Measurements from ENCODE around the gene ABCF2.

The ABCF2 gene

DNA sequence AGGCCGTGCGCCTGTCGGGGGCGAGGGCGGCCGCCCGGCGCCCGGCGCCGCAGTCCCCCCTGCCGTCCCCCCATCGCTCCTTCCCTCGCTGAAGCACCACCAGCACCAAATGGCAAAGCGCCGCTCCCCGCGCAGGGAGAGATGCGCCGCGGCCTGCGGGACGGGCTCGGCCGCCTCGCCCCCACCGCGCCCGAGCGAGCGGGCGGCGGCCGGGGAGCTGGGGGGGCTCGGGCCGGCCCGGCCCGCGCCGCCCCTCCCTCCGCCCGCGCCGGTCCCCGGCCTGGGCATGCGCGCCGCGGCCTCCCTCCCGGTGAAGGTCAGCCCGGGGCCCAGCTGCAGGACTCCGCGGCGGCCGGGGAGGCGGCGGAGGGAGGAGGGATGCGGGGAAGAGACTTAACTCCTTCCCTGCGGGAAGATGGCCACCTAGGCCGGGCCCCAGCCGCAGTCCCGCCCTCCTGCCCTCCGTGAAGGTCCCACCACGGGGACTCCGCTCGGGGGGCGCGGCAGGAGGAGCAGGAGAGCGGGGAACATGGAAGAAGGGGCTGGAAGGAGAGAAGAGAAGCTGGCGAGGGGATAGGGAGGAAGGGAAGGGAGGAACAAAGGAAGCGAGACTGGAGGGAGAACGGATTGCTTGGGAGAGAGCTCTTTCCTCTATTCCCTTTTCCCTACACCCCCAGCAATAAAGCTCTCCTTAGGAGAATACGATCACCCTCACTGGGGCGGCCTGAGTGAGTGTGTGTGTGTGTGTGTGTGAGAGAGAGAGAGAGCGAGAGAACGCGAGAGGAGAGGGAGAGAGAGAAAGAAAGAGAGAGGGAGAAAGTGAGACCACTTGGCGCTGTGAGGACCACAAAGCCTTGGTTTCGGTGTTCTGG lies 24.9 kb upstream of the ABCF2 start:
- DNase-seq, result no peak

DNA sequence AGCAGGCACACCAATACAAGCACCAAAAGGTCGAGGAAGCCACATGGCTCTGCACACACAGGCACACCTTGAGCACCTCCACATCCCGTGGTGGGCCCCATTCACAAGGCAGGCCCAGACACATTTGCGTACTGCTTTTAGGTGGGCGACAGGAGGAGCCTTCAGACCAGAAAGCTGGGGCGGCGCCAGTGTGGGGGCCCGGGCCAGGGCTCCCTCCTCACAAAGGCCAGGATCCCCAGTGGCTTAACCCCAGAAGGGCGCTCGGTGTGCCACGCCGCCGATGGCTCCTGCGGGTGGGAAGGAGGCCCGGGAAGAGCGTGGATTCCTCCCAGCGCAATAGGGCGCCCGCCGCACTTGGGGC lies 24.3 kb upstream of the ABCF2 start:
- no peak for DNase-seq

DNA sequence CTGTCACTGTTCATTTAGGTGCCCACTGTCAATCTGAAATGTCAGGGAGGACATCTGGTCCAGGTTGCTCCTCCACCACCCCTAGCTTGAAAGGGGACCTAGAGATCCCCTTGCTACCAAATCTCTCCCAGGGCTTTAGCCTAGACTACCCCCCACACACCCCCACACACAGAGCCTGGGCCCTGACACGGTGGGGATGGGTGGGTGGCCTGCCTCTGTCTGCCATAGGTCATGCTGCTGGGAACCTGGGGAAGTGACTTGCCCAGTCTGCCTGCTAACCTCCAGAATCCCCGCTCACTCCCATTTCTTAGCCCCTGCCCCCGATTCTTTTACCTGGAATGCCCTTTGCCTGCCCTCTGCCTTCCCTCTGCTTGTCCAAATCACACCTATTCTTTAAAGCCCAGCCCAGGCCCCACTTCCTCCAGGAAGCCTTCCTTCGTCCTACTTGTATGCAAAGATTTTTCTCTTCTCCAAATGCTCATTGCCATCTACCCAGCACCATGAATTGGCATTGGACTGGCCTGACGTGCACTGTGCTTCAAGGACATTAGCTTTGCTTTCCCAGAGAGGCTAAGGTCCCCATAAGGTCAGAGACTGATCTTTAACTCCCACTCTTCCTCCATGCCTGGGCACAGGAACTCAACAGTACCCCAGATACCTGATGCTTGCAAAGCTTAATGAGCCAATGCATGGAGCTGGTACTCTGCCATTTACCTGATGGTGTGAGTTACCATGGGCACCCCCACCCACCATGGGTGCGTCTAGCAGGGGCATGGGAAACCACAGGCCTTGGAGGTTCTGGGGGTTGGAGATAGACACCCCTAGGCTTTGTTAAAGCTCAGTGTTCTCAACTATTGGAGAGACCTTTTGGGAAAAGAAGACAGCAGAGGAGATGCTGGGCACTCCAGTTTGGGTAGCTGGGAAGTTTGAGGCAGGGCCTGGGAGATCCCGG lies 23.5 kb upstream of the ABCF2 start:
- DNase-seq, result no peak

DNA sequence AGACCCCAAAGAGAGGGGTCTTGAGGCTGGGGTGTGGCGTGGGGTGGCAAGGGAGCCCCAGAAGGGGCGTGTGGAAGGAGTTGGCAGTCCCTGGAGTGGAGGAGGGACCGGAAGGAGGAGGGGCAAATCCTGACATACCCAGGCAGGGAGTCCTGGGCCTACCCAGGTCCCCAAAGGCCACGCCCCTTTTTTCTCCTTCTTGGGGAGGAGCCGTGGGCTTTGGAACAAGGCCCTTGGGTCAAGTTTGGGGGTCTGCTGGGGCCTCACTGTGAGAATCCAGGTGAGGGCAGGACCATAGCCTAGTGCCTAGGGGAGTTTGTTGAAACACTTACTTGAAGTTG lies 22.7 kb upstream of the ABCF2 start:
- no peak for DNase-seq

DNA sequence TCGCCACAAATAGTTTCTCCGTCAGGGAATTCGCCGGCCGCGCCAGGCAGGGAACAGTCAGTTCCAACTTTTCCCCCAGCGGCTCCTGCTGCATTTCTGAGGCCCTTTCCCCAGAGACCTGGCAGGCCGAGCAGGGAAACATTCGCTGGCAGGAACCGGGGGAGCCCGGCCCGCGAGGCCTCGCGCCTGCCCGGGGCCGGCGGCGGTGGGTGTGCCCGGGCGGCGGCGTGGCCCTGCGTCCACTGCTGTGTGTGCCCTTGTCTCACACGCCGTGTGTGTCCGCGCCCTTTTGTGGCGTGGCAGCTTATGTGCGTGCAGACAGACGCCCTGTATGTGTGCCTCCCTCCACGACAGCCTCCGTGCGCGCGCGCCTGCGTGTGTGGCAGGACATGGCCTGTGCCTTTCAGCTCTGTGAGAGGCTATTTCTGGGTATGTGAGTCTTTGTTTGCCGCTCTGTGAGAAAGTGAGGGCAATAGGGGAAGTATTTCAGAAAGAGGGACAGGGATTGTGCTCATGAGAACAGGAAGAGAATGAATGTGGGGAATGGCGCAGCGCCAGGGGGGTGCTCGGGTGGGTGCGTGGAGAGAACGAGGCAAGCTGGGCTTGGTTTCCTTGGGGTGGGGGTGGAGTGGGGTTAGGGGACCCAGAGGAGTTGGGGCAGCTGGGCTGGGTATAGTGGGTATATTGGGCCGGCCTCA lies 22.2 kb upstream of the ABCF2 start:
- DNase-seq, result peak; percentile 36

DNA sequence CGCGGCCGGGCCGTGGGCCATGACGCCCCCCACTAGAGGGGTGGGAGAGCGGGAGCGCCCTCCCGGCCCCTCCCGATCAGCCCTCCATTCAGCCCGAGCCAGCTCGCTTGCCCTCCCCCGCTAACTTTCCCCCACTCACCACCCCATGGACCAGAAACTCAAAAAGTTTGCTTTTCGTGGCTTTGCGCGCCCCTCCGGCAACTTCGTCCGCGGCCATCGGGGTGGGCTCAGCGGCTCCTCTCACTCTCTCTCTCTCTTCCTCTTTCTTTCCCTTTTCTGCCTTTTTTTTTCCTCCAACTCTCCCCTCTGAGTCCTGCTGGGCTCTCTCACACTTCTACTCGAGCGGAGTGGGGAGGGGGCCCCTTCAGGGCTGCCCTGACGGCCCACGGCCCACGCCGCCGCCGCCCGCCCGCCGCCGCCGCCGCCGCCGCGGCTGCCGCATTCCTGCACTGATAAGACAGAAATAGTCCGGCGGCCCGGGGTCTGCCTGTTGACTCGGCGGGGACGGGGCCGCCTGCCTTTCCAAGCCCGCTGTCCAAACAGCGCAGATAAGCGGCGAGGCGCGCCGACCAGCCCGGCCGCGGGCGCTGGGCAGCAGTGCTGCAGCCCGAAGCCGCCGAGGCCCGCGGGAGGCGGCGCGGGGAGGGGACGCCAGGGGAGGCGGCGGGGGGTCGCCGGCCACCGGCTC lies 21.5 kb upstream of the ABCF2 start, which contains the start of gene SMARCD3:
Gene SMARCD3, minus strand, starts transcription at position 349 of the 688 bp plus-strand sequence. Its CDS starts 132 bp downstream, at position 217.
- peak; percentile 43 for DNase-seq

DNA sequence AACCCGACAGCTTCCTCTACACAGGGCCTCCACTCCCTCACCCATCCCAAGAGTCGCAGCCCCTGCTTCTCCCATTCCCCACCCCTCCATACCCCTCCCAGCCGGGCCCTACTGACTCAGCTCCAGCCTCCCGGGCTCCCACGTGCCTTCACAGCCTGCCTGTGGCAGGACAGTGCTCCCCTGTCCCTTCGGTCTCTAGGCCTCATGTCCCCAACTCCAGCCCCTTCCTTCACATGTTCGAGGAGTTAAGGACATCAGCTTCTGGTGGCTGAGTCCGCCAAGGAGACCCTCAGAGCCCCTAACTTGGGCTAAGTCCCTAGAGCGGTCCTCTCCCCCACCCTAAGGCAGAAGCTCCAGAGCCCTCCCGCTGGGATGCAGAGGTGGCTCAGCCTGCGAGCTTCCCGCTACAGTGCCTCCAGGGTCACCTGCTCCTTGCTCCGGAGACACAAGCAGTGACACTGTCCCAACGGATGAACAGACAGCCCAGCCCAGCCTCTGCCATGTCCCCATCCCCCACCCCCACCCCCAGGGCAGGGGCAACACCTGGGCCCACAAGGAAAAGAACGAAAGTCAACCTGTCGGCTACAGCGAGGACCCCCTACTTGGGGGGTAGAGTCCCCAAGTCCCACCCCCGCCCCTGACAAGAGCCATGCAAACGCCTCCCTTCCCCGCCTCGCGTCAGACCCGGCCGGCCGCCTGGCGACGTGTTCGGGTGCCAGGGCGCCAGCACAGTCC lies 20.8 kb upstream of the ABCF2 start:
- no peak for DNase-seq

DNA sequence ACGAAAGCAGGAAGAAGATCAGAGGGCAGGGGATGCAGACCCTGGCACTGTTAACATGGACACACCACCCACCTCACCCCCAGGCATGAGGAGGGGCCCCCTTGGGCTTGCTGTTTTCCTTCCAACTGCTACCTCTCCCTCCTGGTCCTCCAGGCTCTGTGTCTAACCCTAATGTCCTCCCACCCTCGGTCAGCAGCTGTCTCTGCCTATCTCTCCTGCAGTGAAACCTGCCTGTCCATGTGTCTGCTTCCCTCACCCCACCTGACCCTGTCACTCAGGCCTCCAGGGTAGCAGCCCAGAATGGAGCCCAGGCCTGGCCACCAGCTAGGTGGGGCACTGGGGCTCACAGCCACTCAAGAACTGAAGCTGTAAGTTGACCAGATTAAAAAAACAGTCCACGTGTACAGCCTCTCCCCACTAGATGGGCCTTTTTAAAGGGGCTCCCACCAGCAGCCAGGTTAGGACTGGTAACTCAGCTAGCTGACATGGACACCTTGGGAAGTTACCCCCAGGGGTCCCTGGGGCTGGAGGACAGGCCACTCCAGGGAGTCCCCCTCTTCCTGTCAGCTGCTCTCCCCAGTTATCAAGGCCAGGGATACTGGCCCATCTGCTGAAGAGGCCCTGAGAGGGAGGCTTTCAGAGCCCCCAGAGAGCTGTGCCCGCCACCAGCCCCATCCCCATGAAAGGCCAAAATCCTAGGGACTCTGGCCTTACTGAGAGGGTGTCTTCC lies 20.0 kb upstream of the ABCF2 start:
- no peak for DNase-seq

DNA sequence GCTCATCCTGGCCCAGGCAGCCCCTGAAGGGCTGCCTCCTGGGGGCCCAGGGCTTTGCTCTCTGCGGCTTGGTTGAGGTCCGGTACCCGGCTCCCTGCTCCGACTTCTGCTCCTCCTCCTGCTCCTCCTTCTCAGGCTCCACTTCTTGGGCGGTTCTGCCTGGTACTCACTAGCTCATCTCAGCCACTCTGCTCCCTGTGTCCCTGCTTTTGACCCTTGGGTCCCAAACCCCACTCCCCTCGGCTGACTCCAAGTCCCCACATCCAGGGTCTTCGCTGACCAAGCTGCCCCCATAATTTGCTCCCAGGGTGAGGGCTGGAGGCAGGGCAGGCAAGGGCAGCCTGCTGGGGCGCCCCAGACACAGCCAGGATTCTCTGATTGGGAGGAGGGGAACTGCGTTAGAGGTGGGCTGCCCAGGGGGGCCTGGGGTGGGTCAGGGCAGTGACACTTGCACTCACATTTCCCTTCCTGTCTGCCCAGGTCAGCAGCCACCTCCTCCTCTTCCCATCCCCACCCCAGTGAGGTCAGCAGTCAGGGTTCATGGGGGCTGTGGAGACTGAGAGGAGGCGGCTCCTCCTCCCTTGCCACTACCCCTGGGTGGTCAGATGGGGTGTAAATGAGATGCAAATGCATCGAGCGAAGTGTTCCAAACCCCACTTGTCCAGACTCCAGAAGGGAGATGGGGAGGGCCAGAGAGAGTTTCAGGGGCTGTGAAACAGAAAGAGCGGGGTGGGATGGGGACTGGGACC lies 19.3 kb upstream of the ABCF2 start:
- no peak for DNase-seq

DNA sequence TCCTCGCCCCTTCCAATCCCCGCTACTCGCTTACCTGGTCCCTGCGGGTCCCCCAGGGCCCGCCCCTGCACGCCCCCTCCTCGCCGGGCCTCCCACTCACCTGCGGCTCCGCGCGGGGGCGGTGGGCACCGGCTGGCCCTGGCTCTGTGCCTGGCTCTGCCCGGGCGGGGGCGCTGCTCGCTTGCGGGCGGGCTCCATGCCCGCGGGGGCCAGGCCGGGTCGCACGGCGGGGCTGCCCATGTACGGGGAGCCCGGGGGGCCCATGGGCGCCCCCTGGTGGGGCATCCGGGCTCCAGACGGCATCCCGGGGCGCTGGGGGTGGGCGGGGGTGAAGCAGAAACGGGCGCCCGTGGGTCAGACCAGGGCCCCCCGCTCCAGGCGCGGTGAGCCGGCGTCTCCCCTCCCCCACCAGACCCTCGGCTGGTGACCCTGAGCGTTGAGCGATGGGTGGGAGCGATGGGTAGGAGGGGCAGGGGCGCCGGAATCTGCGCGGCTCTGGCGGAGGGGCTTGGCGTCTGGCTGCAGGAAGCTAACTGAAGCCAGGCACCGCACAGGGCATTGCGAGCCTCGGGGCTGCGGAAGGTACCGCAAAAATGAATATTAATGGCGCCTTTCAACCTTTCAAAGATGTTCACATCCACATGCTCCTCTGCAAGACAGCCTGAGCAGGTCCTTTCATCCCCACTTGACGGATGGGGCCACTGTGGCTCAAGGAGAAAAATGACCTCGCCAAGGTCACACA lies 18.5 kb upstream of the ABCF2 start:
- peak; percentile 57 for DNase-seq

DNA sequence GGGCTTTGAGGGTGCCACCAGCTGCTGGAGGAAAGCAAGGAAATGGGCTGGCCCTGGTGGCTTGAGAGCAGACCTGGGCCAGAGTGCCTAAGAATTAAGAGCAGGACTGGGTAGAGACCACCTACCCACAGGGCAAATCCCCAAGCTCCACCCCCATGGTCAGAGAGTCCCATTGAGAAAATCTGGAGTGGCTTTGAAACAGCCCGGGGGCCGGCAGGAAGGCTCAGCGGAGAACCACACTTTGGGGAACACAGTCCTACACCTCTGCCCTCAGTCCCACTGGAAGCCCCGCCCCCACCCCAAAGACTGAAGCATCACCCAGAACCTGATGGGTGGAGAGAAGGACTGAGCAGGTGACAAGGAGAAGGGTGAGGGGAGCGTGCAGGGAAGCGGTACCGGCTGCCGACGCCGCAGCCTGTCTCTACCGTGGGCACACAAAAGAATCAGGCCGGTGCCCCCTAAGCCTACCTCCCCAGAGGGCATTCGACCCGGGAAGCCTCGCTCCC lies 17.9 kb upstream of the ABCF2 start:
- no peak for DNase-seq

DNA sequence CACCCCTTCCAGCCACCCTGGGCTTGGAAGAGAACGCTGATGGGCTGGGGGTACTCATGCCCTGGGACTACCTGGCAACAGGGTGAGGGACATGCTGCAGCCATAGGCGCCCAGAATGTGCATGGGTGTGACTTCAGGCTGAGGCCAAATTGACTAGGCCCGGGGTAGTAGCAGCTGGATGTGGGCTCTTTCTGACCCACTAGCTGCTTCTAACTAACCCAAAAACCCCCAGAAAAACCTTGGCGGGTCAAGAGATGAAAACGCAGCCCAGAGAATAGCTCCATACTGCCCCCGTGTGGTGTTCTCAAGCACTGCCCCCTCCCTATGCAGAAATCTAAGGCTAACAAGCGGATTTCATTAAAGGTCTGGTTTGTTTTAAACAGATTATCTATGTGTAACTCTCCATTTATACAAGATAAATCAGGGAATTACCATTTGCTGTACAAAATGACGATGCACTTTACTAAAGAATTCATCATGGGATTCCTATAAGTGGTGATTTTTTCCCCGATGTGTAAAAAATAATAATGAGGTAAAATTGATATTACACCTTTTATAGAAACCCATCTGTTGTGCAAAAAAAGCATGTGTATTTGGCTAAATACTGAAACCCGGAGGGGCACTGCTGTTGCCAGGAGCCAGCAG lies 17.3 kb upstream of the ABCF2 start:
- peak; percentile 46 for DNase-seq

DNA sequence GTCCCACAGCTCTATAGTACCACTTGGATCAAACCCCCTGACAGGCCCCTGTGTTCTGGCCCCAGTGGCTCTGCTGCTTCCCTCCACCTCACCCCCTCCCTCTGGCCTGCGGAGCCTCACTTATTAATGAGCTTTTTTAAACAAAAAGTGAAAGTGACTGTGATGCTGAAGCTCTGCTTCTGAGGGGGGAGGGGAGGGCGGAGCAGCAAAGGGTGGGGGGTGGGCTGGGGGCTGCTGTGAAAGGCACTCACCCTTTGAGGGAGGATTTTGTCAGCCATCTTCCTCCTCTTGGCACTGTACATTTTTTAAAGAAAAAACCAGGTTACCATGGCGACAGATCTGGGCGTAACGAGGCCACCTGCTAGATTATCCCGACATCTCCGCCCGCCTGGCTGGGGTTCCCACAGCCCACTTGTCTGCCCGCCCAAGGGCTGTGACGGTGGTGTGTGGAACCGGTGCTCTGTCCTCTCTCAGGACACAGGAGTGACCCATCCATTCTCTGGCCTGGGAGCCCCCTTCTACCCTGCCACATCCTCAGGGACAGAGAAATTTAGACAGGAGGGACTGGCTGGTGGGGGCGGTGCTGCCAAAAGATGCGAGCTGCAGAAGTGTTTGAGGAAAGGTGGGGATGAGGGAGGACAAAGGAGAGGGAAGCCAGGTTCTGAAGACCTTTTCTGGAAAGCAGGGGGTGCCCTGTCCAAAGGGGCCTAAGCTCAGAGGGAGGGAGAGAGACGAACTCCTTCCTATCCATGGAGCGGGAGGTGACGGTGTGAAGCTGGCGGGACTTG lies 16.6 kb upstream of the ABCF2 start:
- DNase-seq, result no peak

DNA sequence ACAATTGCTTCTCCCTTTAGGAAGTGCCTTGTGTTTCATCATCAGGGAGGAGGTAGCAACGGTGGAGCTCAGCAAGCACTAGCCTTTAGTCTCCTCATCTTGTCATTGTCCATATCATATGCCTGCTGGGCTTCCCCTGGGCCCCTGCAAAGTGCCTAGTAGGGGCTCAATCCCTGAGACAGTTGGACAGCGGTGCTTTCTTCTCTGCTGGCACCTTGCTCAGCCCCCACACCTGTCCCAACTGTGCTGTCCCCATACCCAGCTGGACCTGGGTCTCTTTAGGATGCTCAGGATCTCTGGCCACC lies 16.0 kb upstream of the ABCF2 start:
- no peak for DNase-seq

DNA sequence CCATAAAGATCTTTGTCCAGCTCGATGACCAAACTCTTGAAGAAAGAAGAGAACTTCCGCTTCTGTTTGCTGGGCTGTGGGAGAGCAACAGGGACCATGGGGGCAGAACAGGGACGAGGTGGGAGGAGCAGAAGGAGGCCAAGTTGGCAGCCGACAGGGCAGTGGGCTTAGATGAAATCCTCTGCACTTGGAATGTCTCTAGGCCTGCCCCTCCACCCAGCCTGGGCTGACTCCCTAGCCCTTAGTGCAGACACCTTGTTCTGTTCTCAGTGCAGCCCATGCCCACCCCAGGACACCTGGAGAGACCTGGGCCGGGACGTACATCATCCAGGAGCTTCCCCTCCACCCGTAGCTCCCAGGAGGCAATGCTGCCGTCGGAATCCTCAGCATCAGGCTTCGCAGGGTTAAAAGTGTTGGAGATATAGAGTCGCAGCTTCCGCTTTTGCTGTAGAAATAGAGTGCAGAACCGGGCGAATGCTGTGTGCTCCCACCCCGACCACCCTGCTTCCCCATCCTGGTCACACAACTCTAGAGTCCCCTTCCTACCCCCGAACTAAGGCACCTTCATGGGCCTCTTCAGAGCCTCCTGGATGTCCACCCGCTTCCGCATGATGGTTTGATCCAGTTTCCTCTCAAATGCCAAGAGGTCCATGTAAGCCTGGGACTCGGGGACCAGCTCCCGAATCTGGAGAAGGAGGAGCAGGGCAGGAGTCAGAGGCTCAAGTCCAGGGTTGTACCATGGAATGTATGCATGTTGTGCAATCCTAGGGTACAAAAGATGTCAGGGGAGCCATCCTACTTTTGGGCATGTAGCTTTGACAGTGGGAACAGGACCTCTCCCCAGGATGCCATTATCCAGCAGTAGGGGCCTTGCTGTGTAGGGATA lies 15.4 kb upstream of the ABCF2 start:
- DNase-seq, result no peak

DNA sequence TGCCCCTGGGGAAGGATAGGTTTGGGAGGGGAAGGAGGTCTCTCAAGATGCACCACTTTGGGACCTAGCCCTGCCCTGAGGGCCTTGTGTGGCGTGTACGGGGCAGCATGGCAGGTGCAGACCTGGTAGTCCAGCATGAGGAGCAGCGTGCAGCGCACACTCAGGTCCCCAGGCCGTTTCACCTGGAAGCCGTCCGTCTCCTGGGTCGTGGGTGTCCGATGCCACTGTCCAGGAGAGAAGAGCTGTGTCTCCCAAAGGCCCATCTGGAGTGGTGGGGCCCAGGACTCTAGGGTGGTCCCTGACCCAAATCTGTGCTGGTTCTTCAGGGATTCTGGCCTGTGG lies 14.7 kb upstream of the ABCF2 start:
- DNase-seq, result no peak
